Caco-2 (cell line): ENCODE results near the gene NPPC. TPM values are rescaled to one million over a fixed set of nuclear protein-coding genes. Genes with fewer than 3 reads are reported as not detected.

Source experiments
- BruUV-seq: library from RNA; stranded (reverse); fragments of 400-500 nt; replicated peaks from 2 replicates; lab custom pipeline; 2021; lab: Mats Ljungman, UMichigan
- CTCF ChIA-PET: fragments of 300-600 bp; sonication (Branson Sonifier 250); formaldehyde crosslinking; loops from one replicate; lab custom pipeline; 2022; ENCODE audit warnings: antibody characterized with exemption; lab: Charles Lee
- POLR2A ChIA-PET: fragments of 300-600 bp; sonication (Branson Sonifier 250); formaldehyde crosslinking; loops from one replicate; lab custom pipeline; 2022; ENCODE audit warnings: antibody characterized with exemption; lab: Charles Lee
- DNase-seq, 2 experiments: peaks; one replicate each; pipeline versions ENCODE4 v3.0.0 to v3.0.0-alpha.2; 2020 to 2022
- H3K27me3 ChIP-seq: replicated peaks from 2 replicates; pipeline ENCODE4 v1.6.0; 2011; ENCODE audit warnings: low read length; ENCODE audit not compliant: control insufficient read depth, insufficient read depth
- H3K36me3 ChIP-seq: 2 replicates; pipeline ENCODE4 v1.5.1; 2011; ENCODE audit warnings: low read length; ENCODE audit not compliant: control insufficient read depth, insufficient read depth
- H3K4me1 ChIP-seq: fragments of 250-450 bp; sonication (Bioruptor Pico); 2 replicates; pipeline ENCODE4 v1.5.1; 2020; ENCODE audit warnings: mild to moderate bottlenecking
- H3K4me3 ChIP-seq: 2 replicates; pipeline ENCODE4 v1.5.1; 2011; ENCODE audit warnings: low read depth, mild to moderate bottlenecking, control low read depth, low read length
- H3K9me3 ChIP-seq: fragments of 250-450 bp; sonication (Bioruptor Pico); 2 replicates; pipeline ENCODE4 v1.5.1; 2020; ENCODE audit warnings: mild to moderate bottlenecking, moderate library complexity
- H3K27ac Mint-ChIP-seq: one replicate; pipeline ENCODE4 v1.8.0; 2022; ENCODE audit warnings: mixed read lengths; ENCODE audit not compliant: unreplicated experiment
- H3K27me3 Mint-ChIP-seq: one replicate; pipeline ENCODE4 v1.8.0; 2022; ENCODE audit warnings: mixed read lengths; ENCODE audit not compliant: insufficient read depth, unreplicated experiment
- H3K36me3 Mint-ChIP-seq: one replicate; pipeline ENCODE4 v1.8.0; 2022; ENCODE audit warnings: mild to moderate bottlenecking, mixed read lengths; ENCODE audit not compliant: insufficient read depth, unreplicated experiment
- H3K4me1 Mint-ChIP-seq: one replicate; pipeline ENCODE4 v1.8.0; 2022; ENCODE audit warnings: low read depth, mixed read lengths; ENCODE audit not compliant: unreplicated experiment
- H3K4me3 Mint-ChIP-seq: one replicate; pipeline ENCODE4 v1.8.0; 2022; ENCODE audit warnings: mild to moderate bottlenecking, moderate library complexity, mixed read lengths; ENCODE audit not compliant: unreplicated experiment
- H3K9me3 Mint-ChIP-seq: one replicate; pipeline ENCODE4 v1.8.0; 2022; ENCODE audit warnings: mixed read lengths; ENCODE audit not compliant: unreplicated experiment
- intact Hi-C: fragments of 100-400 bp; cut with micrococcal nuclease; formaldehyde crosslinking; loops from one replicate; pipeline ENCODE4 v1.10.0; 2022; ENCODE audit not compliant: unreplicated experiment
- total RNA-seq: library from RNA; stranded (reverse); gene quantifications from 2 replicates; pipeline ENCODE4 v1.2.3, GENCODE V29; 2022
- TF ChIP-seq, protein P1 (sequence below), 2 experiments: fragments of 200-600 bp in 1 of 2; IDR thresholded peaks; 1 replicate in 1 of 2; 2 replicates in 1 of 2; pipeline versions ENCODE4 v1.5.1 to v1.8.0; 2011 to 2022; ENCODE audit warnings: antibody characterized with exemption in 1 of 2, control low read depth in 1 of 2, inconsistent platforms in 1 of 2, low read depth in 1 of 2, low read length in 1 of 2, mild to moderate bottlenecking in 1 of 2, moderate library complexity in 1 of 2; ENCODE audit not compliant: insufficient read depth in 1 of 2, severe bottlenecking in 1 of 2, unreplicated experiment in 1 of 2

NPPC gene
- total RNA-seq, 1 experiment from 2014 or later: not detected

DNA sequence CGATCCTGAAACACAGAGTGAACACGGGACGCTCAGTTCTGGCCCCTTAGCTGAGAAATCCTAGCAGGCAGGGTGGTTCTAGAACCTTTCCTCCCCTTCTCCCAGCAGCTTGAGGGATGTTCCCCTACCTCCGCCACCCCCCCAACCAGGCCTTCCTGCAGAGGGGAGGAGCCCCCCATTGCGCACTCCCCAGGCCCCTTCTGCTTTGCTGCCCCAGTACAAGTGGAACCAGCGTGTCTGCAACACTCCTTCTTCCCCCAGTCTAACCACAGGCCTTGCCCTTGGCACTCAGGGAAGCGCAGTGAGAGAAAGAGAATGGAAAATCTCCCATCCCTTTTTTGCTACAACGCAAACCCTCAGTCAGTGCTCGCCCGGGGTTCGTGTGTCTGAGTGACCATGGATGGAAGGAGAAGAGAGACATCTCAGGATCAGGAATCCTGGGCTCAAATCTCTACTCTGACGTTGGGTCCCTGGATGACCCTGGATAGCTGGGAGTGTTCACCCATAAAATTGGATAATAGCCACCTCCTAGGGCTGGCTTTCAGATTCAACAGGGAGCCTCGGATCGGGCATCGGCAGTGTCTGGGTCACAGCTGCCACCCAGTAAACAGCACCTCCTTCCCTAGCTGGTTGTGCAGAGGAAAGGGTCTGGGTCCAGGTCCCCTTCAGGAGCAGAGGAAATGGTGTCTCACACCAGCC, 3.7 kb downstream of the NPPC start:
- H3K4me1 Mint-ChIP-seq: no peaks in the 10 kb centered on the region
- Histone ChIP-seq H3K9me3 (no peaks in the 10 kb centered on the region), H3K36me3 (no peaks in the 10 kb centered on the region), H3K27me3 (no peaks in the 10 kb centered on the region), H3K4me1 (no peaks in the 10 kb centered on the region), H3K4me3 (no peak overlapping the region)
- no peaks in the 10 kb centered on the region for H3K9me3 Mint-ChIP-seq
- intact Hi-C loops: no loop called here
- POLR2A ChIA-PET: no interaction called here
- H3K36me3 Mint-ChIP-seq: no peaks in the 10 kb centered on the region
- TF ChIP-seq, protein P1, sequence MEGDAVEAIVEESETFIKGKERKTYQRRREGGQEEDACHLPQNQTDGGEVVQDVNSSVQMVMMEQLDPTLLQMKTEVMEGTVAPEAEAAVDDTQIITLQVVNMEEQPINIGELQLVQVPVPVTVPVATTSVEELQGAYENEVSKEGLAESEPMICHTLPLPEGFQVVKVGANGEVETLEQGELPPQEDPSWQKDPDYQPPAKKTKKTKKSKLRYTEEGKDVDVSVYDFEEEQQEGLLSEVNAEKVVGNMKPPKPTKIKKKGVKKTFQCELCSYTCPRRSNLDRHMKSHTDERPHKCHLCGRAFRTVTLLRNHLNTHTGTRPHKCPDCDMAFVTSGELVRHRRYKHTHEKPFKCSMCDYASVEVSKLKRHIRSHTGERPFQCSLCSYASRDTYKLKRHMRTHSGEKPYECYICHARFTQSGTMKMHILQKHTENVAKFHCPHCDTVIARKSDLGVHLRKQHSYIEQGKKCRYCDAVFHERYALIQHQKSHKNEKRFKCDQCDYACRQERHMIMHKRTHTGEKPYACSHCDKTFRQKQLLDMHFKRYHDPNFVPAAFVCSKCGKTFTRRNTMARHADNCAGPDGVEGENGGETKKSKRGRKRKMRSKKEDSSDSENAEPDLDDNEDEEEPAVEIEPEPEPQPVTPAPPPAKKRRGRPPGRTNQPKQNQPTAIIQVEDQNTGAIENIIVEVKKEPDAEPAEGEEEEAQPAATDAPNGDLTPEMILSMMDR (IDR thresholded peaks at IDR 0.05; ENCODE audit: insufficient read depth in 1 of 2, low read depth in 1 of 2, low read length in 1 of 2, severe bottlenecking in 1 of 2, unreplicated experiment in 1 of 2): no peak
- peaks cover 8% of the 10 kb centered on the region for H3K27me3 Mint-ChIP-seq
- BruUV-seq: no TSS peak
- CTCF ChIA-PET: no interaction called here
- no peak for DNase-seq
- H3K4me3 Mint-ChIP-seq: no peak overlapping the region
- H3K27ac Mint-ChIP-seq: no peak overlapping the region

DNA sequence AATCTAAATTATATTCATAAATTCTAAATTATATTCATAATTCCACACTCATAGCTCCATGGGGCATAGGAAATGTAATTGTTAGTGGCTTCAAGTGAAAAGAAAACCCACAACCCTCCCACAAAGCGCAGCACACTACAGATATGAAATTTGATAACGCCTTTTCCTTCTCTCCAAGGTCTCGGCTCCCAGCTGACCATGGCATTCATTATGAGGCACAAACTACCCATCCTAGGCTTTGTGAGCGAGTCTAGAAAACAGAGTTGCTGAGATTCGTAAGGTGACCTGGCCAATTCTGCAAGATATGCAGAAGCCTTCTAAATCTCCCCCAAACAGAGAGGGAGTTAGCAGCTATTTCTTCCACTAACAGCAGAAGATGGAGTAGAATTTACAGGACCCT, 5.4 kb downstream of the NPPC start:
- intact Hi-C loops: no loop called here
- Mint-ChIP-seq H3K27me3 (peaks cover 3% of the 10 kb centered on the region), H3K36me3 (no peaks in the 10 kb centered on the region), H3K9me3 (no peaks in the 10 kb centered on the region), H3K27ac (no peak overlapping the region), H3K4me1 (no peaks in the 10 kb centered on the region), H3K4me3 (no peak overlapping the region)
- ChIA-PET POLR2A (no interaction called here), CTCF (no interaction called here)
- BruUV-seq: no TSS peak
- Histone ChIP-seq H3K4me3 (no peak overlapping the region), H3K27me3 (no peaks in the 10 kb centered on the region), H3K36me3 (no peaks in the 10 kb centered on the region), H3K4me1 (no peaks in the 10 kb centered on the region), H3K9me3 (no peaks in the 10 kb centered on the region)
- no peak for DNase-seq
- TF ChIP-seq, protein P1 (IDR thresholded peaks at IDR 0.05; ENCODE audit: insufficient read depth in 1 of 2, low read depth in 1 of 2, low read length in 1 of 2, severe bottlenecking in 1 of 2, unreplicated experiment in 1 of 2): no peak

DNA sequence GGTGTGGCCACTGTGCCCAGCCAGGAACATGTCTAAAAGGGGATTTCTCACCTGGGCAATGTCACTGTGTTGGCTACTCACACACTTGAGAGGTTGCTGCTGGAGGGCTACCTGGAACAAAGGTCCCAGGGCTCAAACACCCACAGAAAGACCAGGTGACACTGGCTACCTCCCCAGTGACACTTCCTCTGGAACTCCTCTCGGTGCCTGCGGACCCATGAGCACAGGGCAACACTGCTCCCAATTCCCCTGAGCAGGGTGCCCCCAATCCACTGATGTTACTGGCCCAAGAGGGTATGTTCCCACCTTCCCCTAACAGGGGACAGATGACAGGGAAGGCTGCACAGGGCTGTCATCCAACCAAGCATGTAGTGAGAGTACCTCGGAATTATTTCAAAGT, 5.8 kb downstream of the NPPC start:
- no peaks in the 10 kb centered on the region for H3K4me1 ChIP-seq
- intact Hi-C loops: no loop called here
- H3K27ac Mint-ChIP-seq: no peak overlapping the region
- no peaks in the 10 kb centered on the region for H3K36me3 ChIP-seq
- H3K27me3 Mint-ChIP-seq: peaks cover 3% of the 10 kb centered on the region
- H3K4me3 Mint-ChIP-seq: no peak overlapping the region
- H3K9me3 ChIP-seq: no peaks in the 10 kb centered on the region
- no peak overlapping the region for H3K4me3 ChIP-seq
- no peaks in the 10 kb centered on the region for H3K4me1 Mint-ChIP-seq
- TF ChIP-seq, protein P1 (IDR thresholded peaks at IDR 0.05; ENCODE audit: insufficient read depth in 1 of 2, low read depth in 1 of 2, low read length in 1 of 2, severe bottlenecking in 1 of 2, unreplicated experiment in 1 of 2): no peak
- CTCF ChIA-PET: no interaction called here
- no peaks in the 10 kb centered on the region for H3K9me3 Mint-ChIP-seq
- no peaks in the 10 kb centered on the region for H3K36me3 Mint-ChIP-seq
- POLR2A ChIA-PET: no interaction called here
- no TSS peak for BruUV-seq
- H3K27me3 ChIP-seq: no peaks in the 10 kb centered on the region
- DNase-seq: no peak
